H1 (cell line): ENCODE data around the gene SGMS2.

Experiments
- CTCF ChIP-seq, 3 experiments: IDR thresholded peaks; 1 replicate in 2 of 3; 2 replicates in 1 of 3; pipeline versions ENCODE4 v1.5.1 to v1.6.1; 2011; ENCODE audit warnings: low read length in 3 of 3, mild to moderate bottlenecking in 3 of 3, inconsistent platforms in 2 of 3, low read depth in 1 of 3, moderate library complexity in 1 of 3; ENCODE audit not compliant: insufficient read depth in 1 of 3; ENCODE audit errors: control extremely low read depth in 1 of 3
- POLR2AphosphoS5 ChIP-seq: IDR thresholded peaks from 2 replicates; pipeline ENCODE4 v1.6.1; 2011; ENCODE audit warnings: low read depth, low read length

- TF ChIP-seq CTCF (IDR thresholded peaks at IDR 0.05; ENCODE audit: control extremely low read depth in 1 of 3, insufficient read depth in 1 of 3, low read depth in 1 of 3, low read length in 3 of 3) (no peak), POLR2AphosphoS5 (no peak)
Observed at GRCh38 chr4:107908377-107908776, 83.6 kb downstream of the SGMS2 start.
